HEK293 (cell line): ENCODE data around the gene PSMF1.

ENCODE experiments used
- BCL11A ChIP-seq: fragments of 450-650 bp; formaldehyde crosslinking; IDR thresholded peaks from 2 replicates; pipeline ENCODE4 v1.5.1; 2016; ENCODE audit warnings: low read depth, missing biosample characterization, missing genetic modification characterization
- YY1 ChIP-seq: fragments of 450-650 bp; formaldehyde crosslinking; IDR thresholded peaks from 2 replicates; pipeline ENCODE4 v1.5.1; 2018; ENCODE audit warnings: missing biosample characterization, missing genetic modification characterization
- ZNF274 ChIP-seq, 2 experiments: fragments of 200-500 bp in 1 of 2; fragments of 450-650 bp in 1 of 2; sonication (Bioruptor generic) in 1 of 2; formaldehyde crosslinking in 1 of 2; IDR thresholded peaks; 2 replicates each; pipeline versions ENCODE4 v1.5.1 to v1.6.1; 2014 to 2016; ENCODE audit warnings: borderline replicate concordance in 1 of 2, inconsistent platforms in 1 of 2, low read length in 1 of 2, missing biosample characterization in 1 of 2, missing genetic modification characterization in 1 of 2
- ZNF501 ChIP-seq: fragments of 450-650 bp; formaldehyde crosslinking; IDR thresholded peaks from 2 replicates; pipeline ENCODE4 v1.5.1; 2016; ENCODE audit warnings: missing biosample characterization, missing genetic modification characterization
- ZNF549 ChIP-seq: fragments of 450-650 bp; IDR thresholded peaks from 2 replicates; pipeline ENCODE4 v1.5.1; 2018; ENCODE audit warnings: missing biosample characterization, missing genetic modification characterization, mild to moderate bottlenecking, inconsistent platforms, moderate library complexity
- TF ChIP-seq, protein P1 (sequence below): fragments of 450-650 bp; formaldehyde crosslinking; IDR thresholded peaks from 2 replicates; pipeline ENCODE4 v1.5.1; 2016; ENCODE audit warnings: missing biosample characterization, missing genetic modification characterization
- TF ChIP-seq, protein P2 (sequence below): fragments of 450-650 bp; formaldehyde crosslinking; IDR thresholded peaks from 2 replicates; pipeline ENCODE4 v1.5.1; 2017; ENCODE audit warnings: missing biosample characterization, missing genetic modification characterization
- TF ChIP-seq, protein P3 (sequence below): fragments of 450-650 bp; formaldehyde crosslinking; IDR thresholded peaks from 2 replicates; pipeline ENCODE4 v1.5.1; 2016; ENCODE audit warnings: missing biosample characterization, missing genetic modification characterization
- TF ChIP-seq, protein P4 (sequence below): fragments of 450-650 bp; formaldehyde crosslinking; IDR thresholded peaks from 2 replicates; pipeline ENCODE4 v1.5.1; 2016; ENCODE audit warnings: missing biosample characterization, missing genetic modification characterization, low read depth

DNA sequence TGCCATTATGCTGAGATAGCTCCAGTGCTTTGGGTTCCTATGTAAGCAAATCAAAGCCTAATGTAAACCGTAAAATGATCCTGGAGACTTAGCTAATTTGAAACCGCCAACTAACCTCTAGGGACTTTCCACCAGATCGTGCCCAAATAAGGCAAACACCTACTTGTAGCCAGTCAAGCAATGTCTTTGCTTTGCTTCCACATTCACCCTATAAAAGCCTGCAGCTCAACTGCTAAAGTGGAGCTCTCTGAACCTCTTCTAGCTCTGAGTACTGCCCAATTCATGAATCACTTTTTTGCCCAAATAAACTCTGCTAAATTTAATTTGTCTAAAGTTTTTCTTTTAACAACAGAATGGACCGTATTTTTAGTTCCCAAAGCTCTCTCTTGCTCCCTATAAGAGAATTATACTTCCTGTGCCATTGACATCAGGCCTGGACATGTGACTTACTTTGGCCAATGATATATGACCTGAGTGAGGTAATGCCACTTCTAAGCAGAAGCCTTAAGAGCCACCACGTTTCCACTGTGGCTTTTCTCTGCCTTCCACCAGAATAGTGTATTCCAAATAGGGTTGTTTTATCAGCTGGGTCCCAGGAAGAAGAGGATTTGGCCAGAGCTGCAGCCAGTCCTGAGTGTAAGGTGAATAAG lies 34.8 kb upstream of the PSMF1 start:
- TF ChIP-seq, protein P1, sequence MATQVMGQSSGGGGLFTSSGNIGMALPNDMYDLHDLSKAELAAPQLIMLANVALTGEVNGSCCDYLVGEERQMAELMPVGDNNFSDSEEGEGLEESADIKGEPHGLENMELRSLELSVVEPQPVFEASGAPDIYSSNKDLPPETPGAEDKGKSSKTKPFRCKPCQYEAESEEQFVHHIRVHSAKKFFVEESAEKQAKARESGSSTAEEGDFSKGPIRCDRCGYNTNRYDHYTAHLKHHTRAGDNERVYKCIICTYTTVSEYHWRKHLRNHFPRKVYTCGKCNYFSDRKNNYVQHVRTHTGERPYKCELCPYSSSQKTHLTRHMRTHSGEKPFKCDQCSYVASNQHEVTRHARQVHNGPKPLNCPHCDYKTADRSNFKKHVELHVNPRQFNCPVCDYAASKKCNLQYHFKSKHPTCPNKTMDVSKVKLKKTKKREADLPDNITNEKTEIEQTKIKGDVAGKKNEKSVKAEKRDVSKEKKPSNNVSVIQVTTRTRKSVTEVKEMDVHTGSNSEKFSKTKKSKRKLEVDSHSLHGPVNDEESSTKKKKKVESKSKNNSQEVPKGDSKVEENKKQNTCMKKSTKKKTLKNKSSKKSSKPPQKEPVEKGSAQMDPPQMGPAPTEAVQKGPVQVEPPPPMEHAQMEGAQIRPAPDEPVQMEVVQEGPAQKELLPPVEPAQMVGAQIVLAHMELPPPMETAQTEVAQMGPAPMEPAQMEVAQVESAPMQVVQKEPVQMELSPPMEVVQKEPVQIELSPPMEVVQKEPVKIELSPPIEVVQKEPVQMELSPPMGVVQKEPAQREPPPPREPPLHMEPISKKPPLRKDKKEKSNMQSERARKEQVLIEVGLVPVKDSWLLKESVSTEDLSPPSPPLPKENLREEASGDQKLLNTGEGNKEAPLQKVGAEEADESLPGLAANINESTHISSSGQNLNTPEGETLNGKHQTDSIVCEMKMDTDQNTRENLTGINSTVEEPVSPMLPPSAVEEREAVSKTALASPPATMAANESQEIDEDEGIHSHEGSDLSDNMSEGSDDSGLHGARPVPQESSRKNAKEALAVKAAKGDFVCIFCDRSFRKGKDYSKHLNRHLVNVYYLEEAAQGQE (tag by site-specific recombination): no peak
- TF ChIP-seq ZNF549 (tag by site-specific recombination) (peak; percentile 93), ZNF274 (IDR thresholded peaks at IDR 0.05; ENCODE audit: low read length) (no peak), ZNF274 (tag by site-specific recombination; IDR thresholded peaks at IDR 0.05; ENCODE audit: borderline replicate concordance) (no peak), BCL11A (tag by site-specific recombination) (no peak), ZNF501 (tag by site-specific recombination) (no peak), YY1 (tag by site-specific recombination) (no peak)
- TF ChIP-seq, protein P2, sequence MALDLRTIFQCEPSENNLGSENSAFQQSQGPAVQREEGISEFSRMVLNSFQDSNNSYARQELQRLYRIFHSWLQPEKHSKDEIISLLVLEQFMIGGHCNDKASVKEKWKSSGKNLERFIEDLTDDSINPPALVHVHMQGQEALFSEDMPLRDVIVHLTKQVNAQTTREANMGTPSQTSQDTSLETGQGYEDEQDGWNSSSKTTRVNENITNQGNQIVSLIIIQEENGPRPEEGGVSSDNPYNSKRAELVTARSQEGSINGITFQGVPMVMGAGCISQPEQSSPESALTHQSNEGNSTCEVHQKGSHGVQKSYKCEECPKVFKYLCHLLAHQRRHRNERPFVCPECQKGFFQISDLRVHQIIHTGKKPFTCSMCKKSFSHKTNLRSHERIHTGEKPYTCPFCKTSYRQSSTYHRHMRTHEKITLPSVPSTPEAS (tag by site-specific recombination): no peak
- TF ChIP-seq, protein P3, sequence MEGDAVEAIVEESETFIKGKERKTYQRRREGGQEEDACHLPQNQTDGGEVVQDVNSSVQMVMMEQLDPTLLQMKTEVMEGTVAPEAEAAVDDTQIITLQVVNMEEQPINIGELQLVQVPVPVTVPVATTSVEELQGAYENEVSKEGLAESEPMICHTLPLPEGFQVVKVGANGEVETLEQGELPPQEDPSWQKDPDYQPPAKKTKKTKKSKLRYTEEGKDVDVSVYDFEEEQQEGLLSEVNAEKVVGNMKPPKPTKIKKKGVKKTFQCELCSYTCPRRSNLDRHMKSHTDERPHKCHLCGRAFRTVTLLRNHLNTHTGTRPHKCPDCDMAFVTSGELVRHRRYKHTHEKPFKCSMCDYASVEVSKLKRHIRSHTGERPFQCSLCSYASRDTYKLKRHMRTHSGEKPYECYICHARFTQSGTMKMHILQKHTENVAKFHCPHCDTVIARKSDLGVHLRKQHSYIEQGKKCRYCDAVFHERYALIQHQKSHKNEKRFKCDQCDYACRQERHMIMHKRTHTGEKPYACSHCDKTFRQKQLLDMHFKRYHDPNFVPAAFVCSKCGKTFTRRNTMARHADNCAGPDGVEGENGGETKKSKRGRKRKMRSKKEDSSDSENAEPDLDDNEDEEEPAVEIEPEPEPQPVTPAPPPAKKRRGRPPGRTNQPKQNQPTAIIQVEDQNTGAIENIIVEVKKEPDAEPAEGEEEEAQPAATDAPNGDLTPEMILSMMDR (tag by site-specific recombination): no peak
- TF ChIP-seq, protein P4, sequence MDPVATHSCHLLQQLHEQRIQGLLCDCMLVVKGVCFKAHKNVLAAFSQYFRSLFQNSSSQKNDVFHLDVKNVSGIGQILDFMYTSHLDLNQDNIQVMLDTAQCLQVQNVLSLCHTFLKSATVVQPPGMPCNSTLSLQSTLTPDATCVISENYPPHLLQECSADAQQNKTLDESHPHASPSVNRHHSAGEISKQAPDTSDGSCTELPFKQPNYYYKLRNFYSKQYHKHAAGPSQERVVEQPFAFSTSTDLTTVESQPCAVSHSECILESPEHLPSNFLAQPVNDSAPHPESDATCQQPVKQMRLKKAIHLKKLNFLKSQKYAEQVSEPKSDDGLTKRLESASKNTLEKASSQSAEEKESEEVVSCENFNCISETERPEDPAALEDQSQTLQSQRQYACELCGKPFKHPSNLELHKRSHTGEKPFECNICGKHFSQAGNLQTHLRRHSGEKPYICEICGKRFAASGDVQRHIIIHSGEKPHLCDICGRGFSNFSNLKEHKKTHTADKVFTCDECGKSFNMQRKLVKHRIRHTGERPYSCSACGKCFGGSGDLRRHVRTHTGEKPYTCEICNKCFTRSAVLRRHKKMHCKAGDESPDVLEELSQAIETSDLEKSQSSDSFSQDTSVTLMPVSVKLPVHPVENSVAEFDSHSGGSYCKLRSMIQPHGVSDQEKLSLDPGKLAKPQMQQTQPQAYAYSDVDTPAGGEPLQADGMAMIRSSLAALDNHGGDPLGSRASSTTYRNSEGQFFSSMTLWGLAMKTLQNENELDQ (tag by site-specific recombination): no peak
